ENCODE results near the gene BEX4.

The BEX4 gene

DNA sequence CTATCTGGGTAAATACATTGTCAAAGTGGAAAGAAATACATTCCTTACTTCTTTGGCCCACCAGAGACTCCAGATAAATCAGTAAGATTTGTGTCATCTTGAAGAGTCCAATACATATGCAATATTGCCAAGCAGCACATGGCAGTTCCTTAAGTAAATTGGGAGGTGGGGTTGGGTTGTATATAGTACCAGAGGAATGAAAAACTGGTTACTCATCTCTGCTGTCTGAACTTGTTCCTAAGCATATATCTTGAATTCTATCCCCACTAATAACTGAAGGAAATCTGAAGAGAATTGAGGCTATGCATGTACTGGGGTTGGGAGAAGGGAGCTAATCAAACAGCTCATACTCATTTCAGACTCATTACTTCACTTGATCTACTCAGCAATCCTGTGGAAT lies 25.2 kb downstream of the BEX4 start:
- no peak for DNase-seq

DNA sequence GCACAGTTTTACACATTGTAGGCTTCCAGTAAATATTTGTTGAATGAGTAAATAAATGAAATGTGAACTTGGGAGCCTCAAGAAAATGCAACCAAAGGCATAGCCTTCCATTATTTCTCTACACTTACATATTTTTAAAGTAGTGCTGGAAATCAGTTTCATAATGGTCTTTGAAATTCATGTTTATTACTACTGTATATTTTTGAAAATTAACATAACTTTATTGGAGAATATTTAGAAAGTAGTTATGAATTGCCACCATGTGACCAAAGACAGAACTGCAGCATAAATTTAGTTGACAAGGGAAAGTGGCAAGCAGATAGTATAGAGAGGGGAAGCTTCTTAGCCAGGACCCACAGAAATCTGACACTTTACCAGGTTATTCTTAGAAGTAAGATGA lies 33.6 kb downstream of the BEX4 start:
- no peak for DNase-seq

DNA sequence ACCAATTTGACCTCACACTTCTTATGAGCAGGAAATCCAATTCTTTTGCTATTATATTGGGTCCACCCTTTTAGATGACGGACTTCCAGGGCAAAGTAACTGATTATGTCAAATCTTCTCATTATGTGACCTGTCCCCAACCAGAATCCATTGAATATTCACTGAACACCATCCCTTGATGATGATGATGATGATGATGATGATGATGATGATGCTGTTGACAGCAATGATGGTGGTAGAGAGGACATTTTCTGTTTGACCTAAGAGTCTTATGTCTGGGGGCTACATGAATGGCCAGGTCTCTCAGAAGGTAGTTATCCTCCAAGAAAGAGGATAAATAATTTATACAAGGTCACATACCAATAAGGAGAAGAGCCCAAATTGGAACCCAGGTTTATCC lies 34.9 kb downstream of the BEX4 start:
- no peak for DNase-seq

DNA sequence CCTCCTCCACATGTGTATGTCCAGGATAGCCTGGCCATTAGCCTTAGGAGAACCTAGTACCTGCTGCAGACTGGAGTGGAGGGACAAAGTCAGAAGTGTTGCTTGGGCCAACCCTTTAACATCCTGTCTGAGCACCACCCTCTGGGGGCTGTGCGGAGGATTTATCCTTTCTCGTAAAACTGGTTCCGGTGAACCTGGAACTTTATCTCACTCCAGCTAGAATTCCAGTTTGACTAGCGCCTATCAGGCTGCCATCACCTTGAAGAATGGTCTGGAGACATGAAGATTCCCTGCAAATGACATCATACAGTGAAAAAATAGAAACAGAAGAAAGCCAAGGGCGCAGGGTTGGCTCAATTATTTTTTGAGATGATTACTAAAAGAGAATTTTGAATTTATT lies 36.1 kb downstream of the BEX4 start:
- DNase-seq = no peak

DNA sequence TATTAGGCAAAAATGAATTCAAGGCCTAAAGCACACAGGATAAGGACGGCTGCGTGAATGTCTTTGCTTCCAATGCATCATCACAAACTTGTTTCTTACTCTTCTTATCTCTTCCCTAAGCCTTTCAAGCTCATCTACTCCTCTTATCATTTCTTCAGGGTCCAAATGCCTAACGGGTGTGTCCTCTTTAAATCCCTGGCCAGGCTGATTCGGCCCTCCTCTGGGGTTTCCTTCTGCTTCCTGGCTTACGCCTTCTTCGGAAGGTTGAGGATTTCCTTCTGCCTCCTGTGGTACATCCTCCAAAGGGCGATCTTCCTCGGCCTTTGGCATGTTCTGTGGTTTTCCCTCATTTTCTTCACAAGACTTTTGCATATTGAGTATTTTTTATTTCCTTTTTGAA lies 38.7 kb downstream of the BEX4 start:
- DNase-seq = no peak

DNA sequence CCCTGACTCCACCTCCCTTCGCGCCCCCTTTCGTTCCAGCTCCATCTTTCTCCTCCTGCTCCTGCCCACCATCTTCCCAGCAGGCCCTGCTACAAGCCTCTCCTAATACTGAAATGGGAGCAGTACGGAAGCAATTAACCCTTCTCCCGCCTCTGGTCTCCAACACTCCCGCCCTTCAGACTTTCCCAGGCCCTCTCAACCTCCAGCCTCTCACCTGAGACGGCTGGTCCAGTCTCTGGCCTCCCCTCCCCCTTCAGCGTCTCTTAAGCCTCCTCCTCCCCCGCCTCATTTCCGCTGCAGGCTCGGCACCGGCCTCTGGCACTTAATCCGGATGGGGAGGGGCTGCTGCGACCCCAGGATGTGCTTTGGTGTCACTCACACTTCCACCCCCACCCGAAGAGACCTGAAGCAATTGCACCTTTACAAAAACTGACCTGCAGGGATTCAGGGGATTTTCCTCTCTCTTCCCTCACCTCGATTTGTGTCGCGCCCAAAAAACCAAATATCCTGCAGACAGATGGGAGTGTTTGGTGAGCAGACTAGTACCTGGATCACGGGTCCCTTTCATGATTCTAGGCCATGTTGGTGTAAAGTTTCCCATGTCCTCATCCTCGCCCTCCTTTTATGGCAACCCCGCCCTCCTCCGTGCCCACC lies 39.4 kb downstream of the BEX4 start:
- peak; percentile 76 for DNase-seq

DNA sequence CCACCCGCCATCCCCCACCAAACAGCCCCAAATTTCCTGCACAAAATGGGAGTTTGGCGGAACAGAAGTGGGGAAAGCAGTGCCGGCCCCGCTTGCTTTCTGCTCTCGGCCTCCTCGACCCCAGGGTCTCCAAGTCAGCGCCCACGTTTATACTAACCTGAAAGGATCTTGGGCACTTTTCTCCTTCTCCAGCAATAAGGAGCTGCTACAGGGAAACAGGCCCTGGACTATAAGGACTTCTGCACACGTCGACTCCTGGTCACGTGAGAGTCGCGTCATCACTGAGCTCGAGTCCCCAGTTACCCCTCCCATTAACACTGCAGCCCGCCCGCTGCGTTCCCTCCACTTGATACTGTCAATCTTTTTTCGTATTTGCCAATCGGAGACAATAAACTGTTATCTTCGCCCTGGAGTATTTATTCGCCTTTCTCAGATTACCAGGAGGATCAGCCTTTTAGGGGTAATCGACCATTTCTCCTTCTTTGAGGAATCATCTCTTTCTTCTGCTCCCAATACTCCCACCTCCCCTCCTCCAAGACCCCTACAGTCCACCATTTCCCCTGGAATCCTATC lies 40.1 kb downstream of the BEX4 start, which contains the start of gene TCEAL8:
Gene TCEAL8, minus strand, starts transcription at position 235 of the 573 bp plus-strand sequence. CDS start 1,176 bp downstream, outside the sequence.
- peak; percentile 80 for DNase-seq

DNA sequence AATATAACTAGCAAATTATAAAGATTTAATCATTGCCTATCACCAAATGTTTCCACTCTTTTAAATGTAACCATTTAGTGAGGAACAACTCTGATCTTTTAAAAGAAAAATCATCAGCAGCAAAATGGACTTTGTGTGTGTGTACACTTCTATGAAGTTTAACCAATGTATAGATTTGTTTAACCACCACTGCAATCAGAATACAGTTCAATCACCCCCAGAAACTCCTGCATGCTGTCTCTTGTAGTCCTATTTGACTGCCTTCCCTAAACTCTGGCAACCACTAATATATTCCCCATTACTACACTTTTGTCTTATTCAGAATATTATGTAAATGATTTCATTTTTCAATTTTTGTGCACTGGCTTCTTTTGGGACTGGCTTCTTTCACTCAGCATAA lies 41.7 kb downstream of the BEX4 start:
- DNase-seq = no peak

DNA sequence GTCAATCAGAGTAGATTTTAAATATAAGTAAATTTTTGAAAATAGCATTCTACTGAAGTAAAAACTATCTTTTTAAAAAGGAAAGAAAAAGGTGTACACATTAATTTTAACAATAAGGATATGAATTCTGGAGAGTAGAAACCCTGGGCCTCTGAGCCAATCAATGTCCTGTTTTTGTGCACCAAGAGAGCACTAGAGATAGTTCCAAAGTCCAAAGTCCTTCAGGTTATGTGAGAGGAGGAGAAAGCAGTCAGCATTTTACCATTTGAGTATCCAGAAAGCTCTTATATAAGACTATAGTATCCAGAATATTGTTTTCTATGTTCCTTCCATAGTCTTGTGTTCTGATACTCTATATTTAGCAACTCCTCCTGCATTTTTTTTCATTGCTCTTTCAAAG lies 43.4 kb downstream of the BEX4 start:
- DNase-seq = no peak
